HCT116 (cell line): Measurements from ENCODE around the gene OSCP1. TPM values are rescaled to one million over a fixed set of nuclear protein-coding genes. Genes with fewer than 3 reads are reported as not detected.

ENCODE experiments used
- ATAC-seq: fragments of 200-7000 bp; cut with Tn5 transposase; 2 replicates; pipeline ENCODE4 v1.9.1; 2020; ENCODE audit warnings: mild to moderate bottlenecking, moderate library complexity
- BruUV-seq: library from RNA; stranded (reverse); fragments of 400-500 nt; replicated peaks from 2 replicates; lab custom pipeline; 2021; lab: Mats Ljungman, UMichigan
- CTCF ChIA-PET: fragments of 300-600 bp; sonication (Branson Sonifier 250); formaldehyde crosslinking; loops from one replicate; lab custom pipeline; 2021; ENCODE audit warnings: antibody characterized with exemption; lab: Charles Lee
- POLR2A ChIA-PET: fragments of 300-600, 350-600 bp; sonication (Branson Sonifier 250); formaldehyde crosslinking; loops from one replicate; lab custom pipeline; 2021; ENCODE audit warnings: antibody characterized with exemption; lab: Charles Lee
- RAD21 ChIA-PET, 2 experiments: fragments of 300-600 bp; sonication (Branson Sonifier 250); formaldehyde crosslinking; loops; one replicate each; lab custom pipeline; 2023; ENCODE audit warnings: low total read pairs in 2 of 2; ENCODE audit not compliant: uncharacterized antibody in 2 of 2, unreplicated experiment in 2 of 2, low non-redundant PET in 1 of 2; lab: Charles Lee
- DNase-seq: peaks from one replicate; pipeline ENCODE4 v3.0.0-alpha.2; 2010; ENCODE audit warnings: low read depth, low spot score
- H2AFZ ChIP-seq: fragments of 200-600 bp; shearing (Covaris generic), sonication (generic); 2 replicates; pipeline ENCODE4 v1.6.1; 2017; ENCODE audit warnings: low read depth, mixed run types, mixed read lengths, antibody characterized with exemption, low read length; ENCODE audit not compliant: poor library complexity, severe bottlenecking
- H3K27ac ChIP-seq: 2 replicates; pipeline ENCODE4 v1.5.1; 2012; ENCODE audit warnings: low read depth, low read length
- H3K27me3 ChIP-seq: fragments of 200-600 bp; sonication (generic); 2 replicates; pipeline ENCODE4 v1.6.1; 2016; ENCODE audit warnings: mixed run types, low read length, mixed read lengths; ENCODE audit not compliant: insufficient read depth
- H3K36me3 ChIP-seq, 2 experiments: fragments of 200-500 bp in 1 of 2; fragments of 200-600 bp in 1 of 2; sonication (Bioruptor generic) in 1 of 2; sonication (generic) in 1 of 2; 2 replicates each; pipeline versions ENCODE4 v1.5.1 to v1.6.1; 2014 to 2016; ENCODE audit warnings: low read length in 2 of 2, inconsistent platforms in 1 of 2, mixed read lengths in 1 of 2, mixed run types in 1 of 2; ENCODE audit not compliant: insufficient read depth in 2 of 2, control insufficient read depth in 1 of 2
- H3K4me1 ChIP-seq, 2 experiments: fragments of 200-600 bp in 1 of 2; sonication (generic) in 1 of 2; 2 replicates each; pipeline versions ENCODE4 v1.5.1 to v1.6.1; 2012 to 2017; ENCODE audit warnings: low read length in 2 of 2, inconsistent platforms in 1 of 2, mild to moderate bottlenecking in 1 of 2, mixed read lengths in 1 of 2, mixed run types in 1 of 2, moderate library complexity in 1 of 2; ENCODE audit not compliant: insufficient read depth in 2 of 2, control insufficient read depth in 1 of 2
- H3K4me2 ChIP-seq: fragments of 200-600 bp; sonication (generic); 2 replicates; pipeline ENCODE4 v1.6.1; 2017; ENCODE audit warnings: mixed run types, low read length, mixed read lengths
- H3K4me3 ChIP-seq, 2 experiments: fragments of 200-600 bp in 1 of 2; sonication (generic) in 1 of 2; replicated peaks in 1 of 2; 2 replicates each; pipeline ENCODE4 v1.5.1; 2011 to 2016; ENCODE audit warnings: low read length in 2 of 2, control low read depth in 1 of 2, low read depth in 1 of 2, mild to moderate bottlenecking in 1 of 2, mixed read lengths in 1 of 2, mixed run types in 1 of 2
- H3K79me2 ChIP-seq: fragments of 200-600 bp; sonication (generic); 2 replicates; pipeline ENCODE4 v1.6.1; 2017; ENCODE audit warnings: mild to moderate bottlenecking, mixed run types, low read length, moderate library complexity, mixed read lengths; ENCODE audit not compliant: insufficient read depth
- H3K9ac ChIP-seq: fragments of 200-600 bp; sonication (generic); 2 replicates; pipeline ENCODE4 v1.6.1; 2016; ENCODE audit warnings: low read length, mixed read lengths
- H3K9me2 ChIP-seq: fragments of 200-600 bp; sonication (generic), shearing (Covaris generic); 2 replicates; pipeline ENCODE4 v1.6.1; 2017; ENCODE audit warnings: mixed run types, mild to moderate bottlenecking, moderate library complexity; ENCODE audit not compliant: insufficient read depth
- H3K9me3 ChIP-seq, 2 experiments: fragments of 200-500 bp in 1 of 2; fragments of 200-600 bp in 1 of 2; sonication (Bioruptor generic) in 1 of 2; sonication (generic) in 1 of 2; 2 replicates each; pipeline ENCODE4 v1.6.1; 2014 to 2017; ENCODE audit warnings: low read length in 2 of 2, mixed read lengths in 2 of 2, inconsistent platforms in 1 of 2, low read depth in 1 of 2, mild to moderate bottlenecking in 1 of 2, mixed run types in 1 of 2, moderate library complexity in 1 of 2; ENCODE audit not compliant: control insufficient read depth in 1 of 2, insufficient read depth in 1 of 2
- H4K20me1 ChIP-seq: fragments of 200-600 bp; sonication (generic), shearing (Covaris generic); 2 replicates; pipeline ENCODE4 v1.6.1; 2017; ENCODE audit warnings: mixed run types, mild to moderate bottlenecking, moderate library complexity; ENCODE audit not compliant: insufficient read depth
- CBX3 ChIP-seq: IDR thresholded peaks from 2 replicates; pipeline ENCODE4 v1.6.1; 2012; ENCODE audit warnings: low read depth
- CEBPB ChIP-seq: IDR thresholded peaks from 2 replicates; pipeline ENCODE4 v1.6.1; 2012; ENCODE audit warnings: low read depth
- EZH2 ChIP-seq: fragments of 200-600 bp; sonication (generic); IDR thresholded peaks from 2 replicates; pipeline ENCODE4 v1.6.1; 2017; ENCODE audit warnings: antibody characterized with exemption, mixed run types
- EZH2phosphoT487 ChIP-seq: fragments of 200-600 bp; IDR thresholded peaks from 2 replicates; pipeline ENCODE4 v1.6.1; 2018; ENCODE audit warnings: antibody characterized with exemption, borderline replicate concordance
- FOSL1 ChIP-seq: IDR thresholded peaks from 2 replicates; pipeline ENCODE4 v1.6.1; 2012; ENCODE audit warnings: low read depth
- POLR2A ChIP-seq: IDR thresholded peaks from 2 replicates; pipeline ENCODE4 v1.7.0; 2011; ENCODE audit warnings: borderline replicate concordance; ENCODE audit not compliant: insufficient read depth, insufficient read length; ENCODE audit errors: extremely low read depth
- POLR2AphosphoS5 ChIP-seq: IDR thresholded peaks from 2 replicates; pipeline ENCODE4 v1.6.1; 2011; ENCODE audit warnings: mild to moderate bottlenecking, low read depth, low read length, moderate library complexity
- SIN3A ChIP-seq: IDR thresholded peaks from 2 replicates; pipeline ENCODE4 v1.6.1; 2012; ENCODE audit warnings: low read depth
- TCF7L2 ChIP-seq: IDR thresholded peaks from 2 replicates; pipeline ENCODE4 v1.7.0; 2011; ENCODE audit warnings: borderline replicate concordance, inconsistent platforms; ENCODE audit not compliant: insufficient read depth, insufficient read length; ENCODE audit errors: extremely low read depth
- YY1 ChIP-seq: IDR thresholded peaks from 2 replicates; pipeline ENCODE4 v1.6.1; 2011; ENCODE audit warnings: low read length, low read depth, moderate library complexity, mild to moderate bottlenecking; ENCODE audit not compliant: insufficient replicate concordance; ENCODE audit errors: extremely low read depth
- intact Hi-C: fragments of 100-400 bp; cut with micrococcal nuclease; formaldehyde crosslinking; loops from 2 replicates; pipeline ENCODE4 v1.10.0; 2022
- total RNA-seq: library from RNA; stranded (reverse); gene quantifications from one replicate; pipeline ENCODE4 v1.2.1, GENCODE V29; 2021; ENCODE audit not compliant: unreplicated experiment
- TF ChIP-seq, protein P1 (sequence below): IDR thresholded peaks from 2 replicates; pipeline ENCODE4 v1.6.1; 2011; ENCODE audit warnings: mild to moderate bottlenecking, low read length, moderate library complexity; ENCODE audit not compliant: insufficient replicate concordance; ENCODE audit errors: extremely low read depth
- TF ChIP-seq, protein P2 (sequence below): IDR thresholded peaks from 2 replicates; pipeline ENCODE4 v1.6.1; 2012
- TF ChIP-seq, protein P3 (sequence below), 3 experiments: fragments of 200-600 bp in 1 of 3; sonication (generic) in 1 of 3; IDR thresholded peaks in 2 of 3; conservative IDR thresholded peaks in 1 of 3; 2 replicates each; pipeline ENCODE4 v1.5.1; 2012 to 2017; ENCODE audit warnings: low read depth in 2 of 3, low read length in 2 of 3, antibody characterized with exemption in 1 of 3, borderline replicate concordance in 1 of 3, control low read depth in 1 of 3, mild to moderate bottlenecking in 1 of 3, mixed read lengths in 1 of 3, mixed run types in 1 of 3, moderate library complexity in 1 of 3; ENCODE audit not compliant: insufficient read depth in 1 of 3

OSCP1 gene
- total RNA-seq, 1 experiment from 2014 or later = 4.1 TPM

DNA sequence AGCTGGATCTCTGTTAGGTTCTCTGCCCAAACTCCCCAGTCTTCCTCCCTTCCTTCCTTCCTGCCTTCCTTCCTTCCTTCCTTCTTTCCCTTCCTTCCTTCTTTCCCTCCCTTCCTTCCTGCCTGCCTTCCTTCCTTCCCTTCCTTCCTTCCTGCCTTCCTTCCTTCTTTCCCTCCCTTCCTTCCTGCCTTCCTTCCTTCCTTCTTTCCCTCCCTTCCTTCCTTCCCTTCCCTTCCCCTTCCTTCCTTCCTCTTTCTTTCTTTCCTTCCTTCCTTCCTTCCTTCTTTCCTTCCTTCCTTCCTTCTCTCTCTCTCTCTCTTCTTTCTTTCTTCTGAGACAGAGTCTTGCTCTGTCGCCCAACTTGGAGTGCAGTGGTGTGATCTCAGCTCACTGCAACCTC, 43.8 kb downstream of the OSCP1 start:
- ATAC-seq (no peak), DNase-seq (no peak)
- ChIA-PET CTCF (interaction anchor here (1.0 kb wide), 1 partner anchor 14 kb away, joined by 3 read pairs; no protein-coding TSS in a partner anchor), RAD21 (no interaction called here), POLR2A (no interaction called here)
- Histone ChIP-seq H3K4me1 (peaks cover 8 to 9% of the 10 kb centered on the region in 2 experiments; a peak in 3 of 4 replicates), H3K27me3 (no peaks in the 10 kb centered on the region), H3K9ac (no peak overlapping the region), H3K36me3 (no peaks in the 10 kb centered on the region; a peak in 1 of 4 replicates), H3K27ac (no peak overlapping the region), H3K9me2 (no peaks in the 10 kb centered on the region), H3K4me3 (no peak overlapping the region), H3K9me3 (no peaks in the 10 kb centered on the region), H2AFZ (no peak overlapping the region), H3K4me2 (no peak overlapping the region), H4K20me1 (no peaks in the 10 kb centered on the region), H3K79me2 (no peaks in the 10 kb centered on the region)
- TF ChIP-seq POLR2A = no peak
- intact Hi-C loops = no loop called here
- no TSS peak for BruUV-seq

DNA sequence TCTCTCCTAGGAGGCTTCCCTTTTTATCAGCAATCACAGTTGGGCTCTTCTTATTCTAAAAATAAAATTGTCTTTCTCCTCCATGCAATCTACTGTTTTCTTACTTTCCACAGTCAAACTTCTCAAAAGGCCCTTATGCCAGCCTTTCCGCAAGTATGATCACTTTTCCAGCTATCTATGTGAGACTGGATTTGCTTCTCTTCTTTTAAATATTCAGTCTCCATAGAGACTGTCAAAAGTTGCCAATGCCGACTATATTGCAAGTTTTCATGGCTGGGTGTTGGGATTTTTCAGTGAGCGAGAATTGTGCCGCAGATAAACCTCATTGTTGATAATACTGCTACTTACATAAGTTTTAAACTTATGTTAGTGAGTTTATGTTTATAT, 47.8 kb downstream of the OSCP1 start:
- ATAC-seq (no peak), DNase-seq (no peak)
- BruUV-seq = no TSS peak
- Histone ChIP-seq H3K79me2 (peaks cover under 1% of the 10 kb centered on the region; the same call in 1 of the 2 replicates), H3K4me1 (peaks cover 16 to 28% of the 10 kb centered on the region in 2 experiments), H3K4me3 (no peak overlapping the region), H3K9me2 (no peaks in the 10 kb centered on the region), H3K27me3 (no peaks in the 10 kb centered on the region), H3K27ac (peak overlapping the region; percentile 74), H2AFZ (no peak overlapping the region), H4K20me1 (no peaks in the 10 kb centered on the region), H3K9me3 (no peaks in the 10 kb centered on the region), H3K4me2 (peak overlapping the region; percentile 96; the same call in 1 of the 2 replicates), H3K36me3 (no peaks in the 10 kb centered on the region; a peak in 1 of 4 replicates), H3K9ac (no peak overlapping the region)
- POLR2A ChIA-PET = interaction anchor here (2.1 to 7.4 kb wide), 2 partner anchors 10 to 15 kb away, joined by 15 to 219 read pairs; partner anchors contain the start of gene STK40
- CTCF ChIA-PET = interaction anchor here (2.3 kb wide), 1 partner anchor 17 kb away, joined by 7 read pairs; no protein-coding TSS in a partner anchor
- RAD21 ChIA-PET = no interaction called here
- intact Hi-C loops = no loop called here
- TF ChIP-seq, protein P1, sequence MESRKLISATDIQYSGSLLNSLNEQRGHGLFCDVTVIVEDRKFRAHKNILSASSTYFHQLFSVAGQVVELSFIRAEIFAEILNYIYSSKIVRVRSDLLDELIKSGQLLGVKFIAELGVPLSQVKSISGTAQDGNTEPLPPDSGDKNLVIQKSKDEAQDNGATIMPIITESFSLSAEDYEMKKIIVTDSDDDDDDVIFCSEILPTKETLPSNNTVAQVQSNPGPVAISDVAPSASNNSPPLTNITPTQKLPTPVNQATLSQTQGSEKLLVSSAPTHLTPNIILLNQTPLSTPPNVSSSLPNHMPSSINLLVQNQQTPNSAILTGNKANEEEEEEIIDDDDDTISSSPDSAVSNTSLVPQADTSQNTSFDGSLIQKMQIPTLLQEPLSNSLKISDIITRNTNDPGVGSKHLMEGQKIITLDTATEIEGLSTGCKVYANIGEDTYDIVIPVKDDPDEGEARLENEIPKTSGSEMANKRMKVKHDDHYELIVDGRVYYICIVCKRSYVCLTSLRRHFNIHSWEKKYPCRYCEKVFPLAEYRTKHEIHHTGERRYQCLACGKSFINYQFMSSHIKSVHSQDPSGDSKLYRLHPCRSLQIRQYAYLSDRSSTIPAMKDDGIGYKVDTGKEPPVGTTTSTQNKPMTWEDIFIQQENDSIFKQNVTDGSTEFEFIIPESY = no peak
- no peak for TF ChIP-seq EZH2phosphoT487
- no peak for TF ChIP-seq YY1
- no peak for TF ChIP-seq CEBPB
- no peak for TF ChIP-seq POLR2A
- TF ChIP-seq, protein P2, sequence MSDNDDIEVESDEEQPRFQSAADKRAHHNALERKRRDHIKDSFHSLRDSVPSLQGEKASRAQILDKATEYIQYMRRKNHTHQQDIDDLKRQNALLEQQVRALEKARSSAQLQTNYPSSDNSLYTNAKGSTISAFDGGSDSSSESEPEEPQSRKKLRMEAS = no peak
- TF ChIP-seq POLR2AphosphoS5 = no peak
- no peak for TF ChIP-seq SIN3A
- no peak for TF ChIP-seq FOSL1
- TF ChIP-seq CBX3 = no peak
- no peak for TF ChIP-seq EZH2
- TF ChIP-seq, protein P3, sequence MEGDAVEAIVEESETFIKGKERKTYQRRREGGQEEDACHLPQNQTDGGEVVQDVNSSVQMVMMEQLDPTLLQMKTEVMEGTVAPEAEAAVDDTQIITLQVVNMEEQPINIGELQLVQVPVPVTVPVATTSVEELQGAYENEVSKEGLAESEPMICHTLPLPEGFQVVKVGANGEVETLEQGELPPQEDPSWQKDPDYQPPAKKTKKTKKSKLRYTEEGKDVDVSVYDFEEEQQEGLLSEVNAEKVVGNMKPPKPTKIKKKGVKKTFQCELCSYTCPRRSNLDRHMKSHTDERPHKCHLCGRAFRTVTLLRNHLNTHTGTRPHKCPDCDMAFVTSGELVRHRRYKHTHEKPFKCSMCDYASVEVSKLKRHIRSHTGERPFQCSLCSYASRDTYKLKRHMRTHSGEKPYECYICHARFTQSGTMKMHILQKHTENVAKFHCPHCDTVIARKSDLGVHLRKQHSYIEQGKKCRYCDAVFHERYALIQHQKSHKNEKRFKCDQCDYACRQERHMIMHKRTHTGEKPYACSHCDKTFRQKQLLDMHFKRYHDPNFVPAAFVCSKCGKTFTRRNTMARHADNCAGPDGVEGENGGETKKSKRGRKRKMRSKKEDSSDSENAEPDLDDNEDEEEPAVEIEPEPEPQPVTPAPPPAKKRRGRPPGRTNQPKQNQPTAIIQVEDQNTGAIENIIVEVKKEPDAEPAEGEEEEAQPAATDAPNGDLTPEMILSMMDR (IDR thresholded peaks at IDR 0.05 in 2 of 3, conservative IDR thresholded peaks at IDR 0.05 in 1 of 3; ENCODE audit: borderline replicate concordance in 1 of 3, insufficient read depth in 1 of 3, low read depth in 2 of 3, low read length in 2 of 3) = no peak
- no peak for TF ChIP-seq TCF7L2
